HepG2 (cell line): ENCODE measurements around the gene ANKRD65. TPM values are rescaled to one million over a fixed set of nuclear protein-coding genes. Genes with fewer than 3 reads are reported as not detected.

Source experiments
- AHR ChIP-seq: IDR thresholded peaks from 2 replicates; pipeline ENCODE4 v1.6.1; 2018; ENCODE audit warnings: missing genetic modification reagents, missing compliant biosample characterization
- BHLHE40 ChIP-seq: IDR thresholded peaks from 2 replicates; pipeline ENCODE4 v1.6.1; 2011; ENCODE audit warnings: low read length, improper control_type of control experiment
- FOXC1 ChIP-seq: sonication (generic); formaldehyde crosslinking; IDR thresholded peaks from 2 replicates; pipeline ENCODE4 v1.8.0; 2022; ENCODE audit warnings: mild to moderate bottlenecking, missing genetic modification reagents, borderline replicate concordance
- FOXJ3 ChIP-seq: sonication (generic); formaldehyde crosslinking; IDR thresholded peaks from 2 replicates; pipeline ENCODE4 v1.4.0; 2020; ENCODE audit warnings: missing genetic modification reagents, mild to moderate bottlenecking, borderline replicate concordance
- GMEB2 ChIP-seq: IDR thresholded peaks from 2 replicates; pipeline ENCODE4 v1.6.1; 2016; ENCODE audit warnings: missing biosample characterization, missing genetic modification reagents, low read depth
- MLX ChIP-seq: IDR thresholded peaks from 2 replicates; pipeline ENCODE4 v1.6.1; 2016
- MTERF4 ChIP-seq: sonication (generic); formaldehyde crosslinking; IDR thresholded peaks from 2 replicates; pipeline ENCODE4 v1.8.0; 2023; ENCODE audit warnings: mild to moderate bottlenecking, missing genetic modification reagents
- NAIF1 ChIP-seq: sonication (generic); formaldehyde crosslinking; IDR thresholded peaks from 2 replicates; pipeline ENCODE4 v1.5.0; 2020; ENCODE audit warnings: mild to moderate bottlenecking, missing genetic modification reagents, borderline replicate concordance
- RAD21 ChIP-seq: fragments of 450-650 bp; formaldehyde crosslinking; IDR thresholded peaks from 2 replicates; pipeline ENCODE4 v1.5.0; 2020; ENCODE audit warnings: mild to moderate bottlenecking
- TCF12 ChIP-seq, 2 experiments: fragments of 450-650 bp in 1 of 2; sonication (generic) in 1 of 2; formaldehyde crosslinking in 1 of 2; IDR thresholded peaks; 2 replicates each; pipeline versions ENCODE4 v1.6.1 to v1.8.0; 2017 to 2022; ENCODE audit warnings: antibody characterized with exemption in 1 of 2, mild to moderate bottlenecking in 1 of 2, missing genetic modification reagents in 1 of 2, moderate library complexity in 1 of 2
- TEAD3 ChIP-seq: optimal IDR thresholded peaks from 2 replicates; pipeline ENCODE3; 2016; ENCODE audit warnings: borderline replicate concordance
- ZNF572 ChIP-seq: sonication (generic); formaldehyde crosslinking; IDR thresholded peaks from 2 replicates; pipeline ENCODE4 v1.5.1; 2020; ENCODE audit warnings: mild to moderate bottlenecking, missing genetic modification reagents
- ZNF605 ChIP-seq: sonication (generic); formaldehyde crosslinking; IDR thresholded peaks from 2 replicates; pipeline ENCODE4 v1.8.0; 2022; ENCODE audit warnings: mild to moderate bottlenecking, missing genetic modification reagents
- ZNF672 ChIP-seq: sonication (generic); formaldehyde crosslinking; IDR thresholded peaks from 2 replicates; pipeline ENCODE4 v1.8.1; 2022; ENCODE audit warnings: missing genetic modification reagents
- ZNF784 ChIP-seq: sonication (generic); formaldehyde crosslinking; IDR thresholded peaks from 2 replicates; pipeline ENCODE4 v1.5.1; 2020; ENCODE audit warnings: missing genetic modification reagents, mild to moderate bottlenecking, borderline replicate concordance
- ZNF792 ChIP-seq: IDR thresholded peaks from 2 replicates; pipeline ENCODE4 v1.6.1; 2016
- polyA plus RNA-seq, 8 experiments: library from polyadenylated mRNA; depleted of rRNA in 3 of 8; stranded (reverse) in 7 of 8; unstranded in 1 of 8; fragments of >200 nt; fragmentation: Illumina TruSeq in 4 of 8; extraction: Trizol in 4 of 8; gene quantifications; 2 replicates each; pipeline versions ENCODE4 v1.2.1 to v1.2.3, GENCODE V29; 2011 to 2016; ENCODE audit warnings: low read depth in 4 of 8, missing spikeins in 1 of 8, mixed read lengths in 1 of 8; ENCODE audit not compliant: insufficient read depth in 1 of 8
- total RNA-seq, 5 experiments: library from RNA; depleted of rRNA; stranded (reverse); fragments of >200 nt; fragmentation: Illumina TruSeq; extraction: Trizol; gene quantifications; 2 replicates each; pipeline ENCODE4 v1.2.3, GENCODE V29; 2016; ENCODE audit warnings: low read depth in 1 of 5
- TF ChIP-seq, protein P1 (sequence below): IDR thresholded peaks from 2 replicates; pipeline ENCODE4 v1.6.1; 2016; ENCODE audit warnings: mild to moderate bottlenecking, missing biosample characterization, missing genetic modification reagents
- TF ChIP-seq, protein P2 (sequence below): sonication (generic); formaldehyde crosslinking; IDR thresholded peaks from 2 replicates; pipeline ENCODE4 v1.5.1; 2020; ENCODE audit warnings: mild to moderate bottlenecking, missing genetic modification reagents

ANKRD65 gene
- total and polyA plus RNA-seq, 2 of the 13 experiments (the other 11 are each of a cell fraction or from before 2014, with no cell fraction given): 12.1 to 30.1 TPM

- TF ChIP-seq MLX (CRISPR knock-in tag) (no peak), FOXC1 (no peak), ZNF792 (no peak), ZNF572 (CRISPR knock-in tag) (0 out of 2 replicates have a peak, but pooled peaks have one; percentile 39), RAD21 (CRISPR knock-in tag) (0 out of 2 replicates have a peak, but pooled peaks have one; percentile 3), AHR (CRISPR knock-in tag) (no peak), ZNF672 (CRISPR knock-in tag) (no peak), ZNF784 (CRISPR knock-in tag) (no peak), TEAD3 (CRISPR knock-in tag) (no peak), FOXJ3 (CRISPR knock-in tag) (no peak), TCF12 (IDR thresholded peaks at IDR 0.05) (no peak), TCF12 (CRISPR knock-in tag; IDR thresholded peaks at IDR 0.05) (no peak), NAIF1 (CRISPR knock-in tag) (no peak), BHLHE40 (no peak), ZNF605 (peak; percentile 35; the same call in 1 of the 2 replicates), GMEB2 (CRISPR knock-in tag) (no peak), MTERF4 (CRISPR knock-in tag) (0 out of 2 replicates have a peak, but pooled peaks have one; percentile 6)
- TF ChIP-seq, protein P1, sequence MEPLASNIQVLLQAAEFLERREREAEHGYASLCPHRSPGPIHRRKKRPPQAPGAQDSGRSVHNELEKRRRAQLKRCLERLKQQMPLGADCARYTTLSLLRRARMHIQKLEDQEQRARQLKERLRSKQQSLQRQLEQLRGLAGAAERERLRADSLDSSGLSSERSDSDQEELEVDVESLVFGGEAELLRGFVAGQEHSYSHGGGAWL (CRISPR knock-in tag): no peak
- TF ChIP-seq, protein P2, sequence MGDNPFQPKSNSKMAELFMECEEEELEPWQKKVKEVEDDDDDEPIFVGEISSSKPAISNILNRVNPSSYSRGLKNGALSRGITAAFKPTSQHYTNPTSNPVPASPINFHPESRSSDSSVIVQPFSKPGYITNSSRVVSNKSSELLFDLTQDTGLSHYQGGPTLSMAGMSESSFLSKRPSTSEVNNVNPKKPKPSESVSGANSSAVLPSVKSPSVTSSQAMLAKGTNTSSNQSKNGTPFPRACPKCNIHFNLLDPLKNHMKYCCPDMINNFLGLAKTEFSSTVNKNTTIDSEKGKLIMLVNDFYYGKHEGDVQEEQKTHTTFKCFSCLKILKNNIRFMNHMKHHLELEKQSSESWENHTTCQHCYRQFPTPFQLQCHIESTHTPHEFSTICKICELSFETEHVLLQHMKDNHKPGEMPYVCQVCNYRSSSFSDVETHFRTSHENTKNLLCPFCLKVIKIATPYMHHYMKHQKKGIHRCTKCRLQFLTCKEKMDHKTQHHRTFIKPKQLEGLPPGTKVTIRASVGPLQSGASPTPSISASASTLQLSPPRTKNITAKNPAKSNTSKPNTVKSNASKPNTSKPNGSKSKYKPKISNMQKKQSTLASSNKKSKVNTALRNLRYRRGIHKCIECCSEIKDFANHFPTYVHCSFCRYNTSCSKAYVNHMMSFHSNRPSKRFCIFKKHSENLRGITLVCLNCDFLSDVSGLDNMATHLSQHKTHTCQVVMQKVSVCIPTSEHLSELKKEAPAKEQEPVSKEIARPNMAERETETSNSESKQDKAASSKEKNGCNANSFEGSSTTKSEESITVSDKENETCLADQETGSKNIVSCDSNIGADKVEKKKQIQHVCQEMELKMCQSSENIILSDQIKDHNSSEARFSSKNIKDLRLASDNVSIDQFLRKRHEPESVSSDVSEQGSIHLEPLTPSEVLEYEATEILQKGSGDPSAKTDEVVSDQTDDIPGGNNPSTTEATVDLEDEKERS (CRISPR knock-in tag): no peak; the same call in 1 of the 2 replicates
Measured at GRCh38 chr1:1399872-1400575, 21.1 kb downstream of the ANKRD65 start (continued).
